Activated CD4-positive, alpha-beta T cell treated with anti-CD3 and anti-CD28 coated beads, Interleukin-10, Interleukin-2, amounts not matched to agents 100 ng/mL and 50 ng/mL, durations not matched to agents 16 hours and 8 hours (primary cell): Measurements from ENCODE around the gene IL16.
"Not testable (repeated sequence)": the region's sequence is repeated elsewhere in the genome, so short reads cannot be mapped to it uniquely, and the experiment has no call there.

Experiments used
- DNase-seq: peaks from one replicate; pipeline ENCODE4 v3.0.0-alpha.2; 2020

Gene IL16

GRCh38 chr15:81174792-81175327, 21.8 kb upstream of the IL16 start:
- DNase-seq, result no peak

GRCh38 chr15:81175496-81175895, 21.2 kb upstream of the IL16 start:
- no peak for DNase-seq

DNA sequence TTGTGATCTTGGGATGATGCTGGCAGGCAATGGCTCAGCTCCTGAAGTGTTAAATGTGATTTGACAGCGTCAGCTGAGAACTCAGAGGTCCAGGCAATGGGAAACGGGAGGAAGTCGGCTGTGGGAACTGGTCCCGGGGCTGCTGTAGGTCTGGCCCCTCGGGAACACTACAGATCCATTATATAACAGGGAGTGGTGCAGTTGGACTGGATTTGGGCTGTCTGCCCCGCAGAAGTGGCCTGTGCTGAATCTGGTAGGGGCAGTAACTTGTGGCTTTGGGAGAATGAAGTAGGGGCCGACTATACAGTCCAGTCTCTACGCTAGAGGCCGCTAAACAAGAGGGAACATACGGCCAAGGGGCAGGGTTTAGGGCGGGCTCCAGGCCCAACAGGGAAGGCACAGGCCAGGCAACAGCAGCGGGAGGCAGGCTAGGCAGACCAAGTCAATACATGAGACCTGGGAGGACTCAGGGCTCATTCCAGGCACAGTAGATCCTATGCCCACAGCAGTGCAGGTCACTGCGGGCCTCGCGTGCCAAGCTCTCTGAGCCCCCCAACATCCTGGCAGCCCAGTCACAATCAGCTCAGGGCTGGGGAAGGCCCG, 20.3 kb upstream of the IL16 start:
- no peak for DNase-seq

DNA sequence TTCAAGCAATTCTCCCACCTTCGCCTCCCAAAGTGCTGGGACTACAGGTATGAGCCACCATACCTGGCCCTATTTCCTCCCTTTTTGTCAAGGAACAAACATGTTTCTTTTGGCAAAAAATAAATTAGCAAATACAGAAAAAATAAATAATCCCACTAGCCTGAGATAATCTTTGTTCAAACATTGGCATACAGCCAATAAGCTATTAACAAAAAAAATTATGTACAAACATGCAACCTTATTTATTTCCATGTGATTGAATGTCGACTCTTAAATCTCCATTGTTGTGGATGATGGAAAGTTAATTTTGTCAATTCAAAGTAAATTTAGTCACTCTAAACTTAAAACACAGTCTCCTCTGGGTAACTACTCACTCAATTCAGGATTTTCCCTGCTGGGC, 18.3 kb upstream of the IL16 start:
- no peak for DNase-seq

GRCh38 chr15:81181220-81181619, 15.5 kb upstream of the IL16 start:
- no peak for DNase-seq

GRCh38 chr15:81182031-81182755, 14.5 kb upstream of the IL16 start:
- no peak for DNase-seq

- no peak for DNase-seq
Observed at GRCh38 chr15:81182756-81183438, 13.8 kb upstream of the IL16 start.

GRCh38 chr15:81183439-81183775, 13.3 kb upstream of the IL16 start:
- no peak for DNase-seq

DNA sequence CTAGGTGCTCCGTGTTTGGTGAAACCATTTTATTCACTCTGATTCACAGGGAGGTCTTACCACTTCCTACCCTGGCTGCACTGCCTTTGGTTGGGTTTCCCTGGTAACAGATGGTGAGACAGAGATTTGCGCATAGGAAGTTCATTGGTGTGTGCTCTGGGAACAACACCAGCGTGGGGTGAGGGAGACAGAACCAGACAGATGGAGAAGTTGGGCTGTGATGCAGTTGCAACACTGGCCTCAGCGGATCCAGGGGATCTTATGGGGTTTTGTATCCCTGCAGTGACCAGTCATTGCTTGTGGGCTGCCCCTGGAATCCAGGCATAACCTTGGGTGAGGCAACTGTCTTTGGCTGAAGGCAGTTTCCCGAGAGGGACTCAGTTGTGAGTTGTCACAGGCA, 12.5 kb upstream of the IL16 start:
- DNase-seq, result no peak

- no peak for DNase-seq
Observed at GRCh38 chr15:81185631-81186295, 10.9 kb upstream of the IL16 start.

- no peak for DNase-seq
Observed at GRCh38 chr15:81188354-81188753, 8.3 kb upstream of the IL16 start.

GRCh38 chr15:81189583-81190283, 6.9 kb upstream of the IL16 start:
- no peak for DNase-seq

GRCh38 chr15:81190922-81191507, 5.7 kb upstream of the IL16 start:
- no peak for DNase-seq

DNA sequence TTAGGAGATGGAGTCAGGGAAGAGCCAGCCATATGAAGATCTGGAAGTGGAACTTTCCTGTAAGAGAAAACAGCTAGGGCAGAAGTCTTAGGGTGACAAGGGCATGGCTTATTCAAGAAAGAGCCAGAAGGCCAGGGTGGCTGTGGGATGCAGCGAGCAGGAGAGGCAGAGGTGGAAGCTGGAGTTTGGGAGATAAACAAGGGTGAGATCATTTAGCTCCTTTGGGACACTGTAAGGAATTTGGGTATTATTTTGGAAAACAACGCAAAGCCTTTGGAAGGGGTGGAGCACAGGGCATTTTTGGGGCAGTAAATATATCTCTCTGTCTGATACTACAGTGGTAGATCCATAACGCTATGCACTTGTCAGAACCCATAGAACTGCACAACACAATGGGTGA, 5.0 kb upstream of the IL16 start:
- no peak for DNase-seq

DNA sequence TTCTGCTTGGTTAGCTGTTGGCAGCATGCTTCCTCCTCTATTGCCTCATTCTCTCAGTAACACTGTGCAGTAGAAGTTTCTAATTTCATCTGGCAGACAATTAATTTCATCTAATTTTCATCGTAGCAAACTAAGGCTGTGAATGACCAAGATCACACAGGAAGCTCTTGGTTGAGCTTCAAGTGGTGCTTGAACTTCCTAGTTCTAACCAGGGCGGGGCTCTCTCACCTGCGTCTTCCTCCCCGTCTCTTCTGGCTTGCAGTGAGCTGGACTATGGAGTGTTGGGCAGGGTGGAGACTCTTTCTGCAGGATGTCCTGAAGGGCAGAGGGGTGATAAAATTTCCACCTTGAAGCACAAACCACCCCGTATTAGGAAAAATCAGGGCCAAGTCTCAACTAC, 2.0 kb upstream of the IL16 start:
- no peak for DNase-seq

DNA sequence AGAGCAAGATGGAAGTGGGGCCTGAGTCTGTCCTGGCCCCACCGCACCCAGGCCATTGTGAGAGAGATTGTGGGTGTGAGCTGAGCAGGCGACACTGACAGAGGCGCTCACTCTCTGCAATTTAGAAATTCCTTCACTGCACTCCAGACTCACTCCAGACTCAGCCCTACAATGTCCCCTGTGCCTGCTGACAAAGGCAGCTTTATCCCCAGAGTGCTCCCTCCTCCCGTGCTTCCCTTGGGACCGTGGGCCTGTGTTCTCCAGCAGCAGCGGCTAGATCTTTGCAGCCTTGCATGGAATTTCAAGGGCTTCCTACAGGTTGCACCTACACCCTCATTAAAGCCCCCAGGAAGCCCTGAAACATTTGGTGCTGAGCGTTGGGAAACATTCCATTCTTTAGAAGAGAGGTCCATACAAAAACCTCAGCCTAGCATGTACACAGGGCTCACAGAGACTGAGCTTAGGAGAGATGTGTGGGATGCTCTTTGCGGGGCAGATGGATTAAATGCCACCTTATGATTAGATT, 1.3 kb upstream of the IL16 start:
- DNase-seq, result no peak

DNA sequence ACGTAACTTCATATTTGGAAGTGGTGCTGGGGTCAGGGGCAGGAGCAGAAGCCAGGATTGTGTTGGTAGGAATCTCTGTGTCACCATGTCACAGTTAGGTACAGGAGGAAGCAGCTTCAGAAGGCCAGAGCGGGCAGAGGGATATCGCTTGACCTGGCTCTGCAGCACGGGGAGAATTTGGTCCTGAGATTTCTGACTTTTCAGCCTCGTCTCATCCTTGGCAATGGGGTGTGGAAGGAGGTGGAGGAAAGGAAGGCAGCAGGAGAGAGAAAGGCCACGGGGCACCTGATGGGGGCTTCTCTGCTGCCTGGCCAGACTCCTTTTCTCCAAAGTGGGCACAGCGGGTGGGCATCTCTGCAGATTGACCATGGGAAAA, 564 bp downstream of the IL16 start:
- DNase-seq, result no peak

DNA sequence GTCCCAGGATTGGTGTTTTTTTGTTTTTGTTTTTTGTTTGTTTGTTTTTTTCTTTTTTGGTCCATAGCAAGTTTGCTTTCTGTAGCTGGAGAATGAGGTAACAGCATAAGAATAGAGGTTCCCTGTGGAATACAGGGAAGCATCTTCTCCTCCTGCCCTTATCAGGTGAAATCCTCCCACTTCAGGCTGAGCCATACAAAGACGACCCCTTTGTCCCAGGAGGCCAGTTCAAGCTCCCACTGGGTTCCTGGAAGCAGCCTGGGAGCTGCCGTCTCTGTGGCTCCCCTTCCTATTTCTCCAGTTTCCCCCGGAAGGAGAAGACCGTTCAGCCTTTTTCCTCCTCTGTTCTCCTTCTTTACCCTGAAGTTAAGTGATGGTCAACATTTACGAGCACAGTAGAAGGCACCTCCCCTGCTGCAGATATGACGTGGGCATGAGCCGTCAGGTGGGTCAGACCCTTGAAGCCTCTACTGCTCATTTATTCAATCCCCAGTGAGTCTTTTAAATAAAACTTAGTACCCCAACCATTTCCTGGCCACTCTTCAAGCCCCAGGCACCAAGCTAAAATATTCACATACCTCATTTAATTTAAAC, 1.1 kb downstream of the IL16 start:
- no peak for DNase-seq

- no peak for DNase-seq
Observed at GRCh38 chr15:81199031-81199779, 2.5 kb downstream of the IL16 start.

DNA sequence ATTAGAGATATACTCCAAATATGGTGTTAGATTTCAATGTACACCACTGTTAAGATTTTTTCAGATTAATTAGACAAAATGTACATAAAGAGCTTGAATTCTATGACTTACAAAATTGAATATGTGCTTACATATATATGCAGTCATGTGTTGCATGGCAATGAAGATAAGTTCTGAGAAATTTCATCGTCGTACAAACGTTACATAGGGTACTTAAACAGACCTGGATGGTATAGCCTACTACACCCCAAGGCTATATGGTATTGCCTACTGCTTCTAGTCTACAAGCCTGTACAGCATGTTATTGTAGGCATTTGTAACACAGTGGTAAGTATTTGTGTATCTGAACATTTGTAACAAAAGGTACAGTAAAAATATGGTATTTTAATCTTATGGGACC, 9.3 kb downstream of the IL16 start:
- no peak for DNase-seq

DNA sequence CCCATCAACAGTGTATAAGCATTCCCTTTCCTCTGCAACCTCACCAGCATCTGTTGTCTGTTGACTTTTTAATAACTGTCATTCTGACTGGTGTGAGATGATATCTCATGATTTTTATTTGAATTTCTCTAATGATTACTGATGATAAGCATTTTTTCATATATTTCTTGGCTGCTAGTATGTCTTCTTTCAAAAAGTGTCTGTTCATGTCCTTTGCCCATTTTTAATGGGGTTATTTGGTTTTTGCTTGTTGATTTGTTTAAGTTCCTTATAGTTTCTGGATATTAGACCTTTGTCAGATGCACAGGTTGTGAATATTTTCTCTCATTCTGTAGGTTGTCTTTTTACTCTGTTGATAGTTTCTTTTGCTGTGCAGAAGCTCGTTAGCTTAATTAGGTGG, 11.3 kb downstream of the IL16 start:
- not testable (repeated sequence) for DNase-seq
